Measurements from ENCODE around the gene CALHM4.

The CALHM4 gene, protein sequence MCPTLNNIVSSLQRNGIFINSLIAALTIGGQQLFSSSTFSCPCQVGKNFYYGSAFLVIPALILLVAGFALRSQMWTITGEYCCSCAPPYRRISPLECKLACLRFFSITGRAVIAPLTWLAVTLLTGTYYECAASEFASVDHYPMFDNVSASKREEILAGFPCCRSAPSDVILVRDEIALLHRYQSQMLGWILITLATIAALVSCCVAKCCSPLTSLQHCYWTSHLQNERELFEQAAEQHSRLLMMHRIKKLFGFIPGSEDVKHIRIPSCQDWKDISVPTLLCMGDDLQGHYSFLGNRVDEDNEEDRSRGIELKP

DNA sequence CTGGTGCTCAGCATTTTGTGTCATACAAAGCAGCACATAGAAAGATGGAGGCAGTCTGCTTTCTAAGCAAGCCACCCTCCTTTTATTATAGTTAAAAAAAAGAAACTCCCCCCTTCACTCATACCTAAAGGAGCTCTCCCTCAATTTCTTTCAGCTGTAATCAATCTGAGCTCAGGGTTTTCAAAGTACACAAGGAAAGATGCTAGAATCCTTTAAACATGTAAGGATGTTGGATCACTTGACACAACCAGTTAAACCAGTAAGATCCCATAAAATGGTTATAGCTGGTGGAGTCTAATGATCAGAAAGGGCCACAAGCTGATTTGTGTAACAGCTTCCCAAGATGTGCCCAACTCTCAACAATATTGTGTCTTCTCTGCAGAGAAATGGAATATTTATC lies at the start of gene CALHM4:
CALHM4 (plus strand) TSS at position 301 of the 400 bp plus-strand sequence; CDS start at position 344, 43 bp downstream.
- no peak within 1 kb of the TSS for H3K4me3 ChIP-seq (ENCODE audit: control insufficient read depth, low read depth, low read length)
- TF ChIP-seq, protein P1, sequence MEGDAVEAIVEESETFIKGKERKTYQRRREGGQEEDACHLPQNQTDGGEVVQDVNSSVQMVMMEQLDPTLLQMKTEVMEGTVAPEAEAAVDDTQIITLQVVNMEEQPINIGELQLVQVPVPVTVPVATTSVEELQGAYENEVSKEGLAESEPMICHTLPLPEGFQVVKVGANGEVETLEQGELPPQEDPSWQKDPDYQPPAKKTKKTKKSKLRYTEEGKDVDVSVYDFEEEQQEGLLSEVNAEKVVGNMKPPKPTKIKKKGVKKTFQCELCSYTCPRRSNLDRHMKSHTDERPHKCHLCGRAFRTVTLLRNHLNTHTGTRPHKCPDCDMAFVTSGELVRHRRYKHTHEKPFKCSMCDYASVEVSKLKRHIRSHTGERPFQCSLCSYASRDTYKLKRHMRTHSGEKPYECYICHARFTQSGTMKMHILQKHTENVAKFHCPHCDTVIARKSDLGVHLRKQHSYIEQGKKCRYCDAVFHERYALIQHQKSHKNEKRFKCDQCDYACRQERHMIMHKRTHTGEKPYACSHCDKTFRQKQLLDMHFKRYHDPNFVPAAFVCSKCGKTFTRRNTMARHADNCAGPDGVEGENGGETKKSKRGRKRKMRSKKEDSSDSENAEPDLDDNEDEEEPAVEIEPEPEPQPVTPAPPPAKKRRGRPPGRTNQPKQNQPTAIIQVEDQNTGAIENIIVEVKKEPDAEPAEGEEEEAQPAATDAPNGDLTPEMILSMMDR (IDR thresholded peaks at IDR 0.05; ENCODE audit: control insufficient read depth, insufficient read depth, low read depth, low read length, missing control alignments): no peak
- DNase-seq (ENCODE audit: low read depth): no peak

DNA sequence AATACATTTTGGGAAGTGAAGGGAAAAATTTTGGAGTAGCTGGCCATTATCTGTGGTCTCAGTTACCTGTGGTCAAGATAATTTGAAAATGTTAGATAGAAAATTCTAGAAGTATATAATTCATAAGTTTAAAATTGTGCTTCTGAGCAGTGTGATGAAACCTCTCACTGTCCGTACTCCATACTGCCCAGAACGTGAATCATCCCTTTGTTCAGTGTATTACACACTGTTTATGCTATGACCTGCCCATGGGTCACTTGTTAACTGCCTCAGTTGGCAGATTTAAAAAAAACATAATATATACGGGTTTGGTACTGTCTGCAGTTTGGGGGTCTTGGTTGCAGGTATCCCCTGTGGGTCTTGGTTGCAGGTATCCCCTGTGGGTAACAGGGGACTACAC lies 46.2 kb upstream of the CALHM4 start:
- TF ChIP-seq, protein P1 (IDR thresholded peaks at IDR 0.05; ENCODE audit: control insufficient read depth, insufficient read depth, low read depth, low read length, missing control alignments): no peak
- DNase-seq (ENCODE audit: low read depth): no peak

DNA sequence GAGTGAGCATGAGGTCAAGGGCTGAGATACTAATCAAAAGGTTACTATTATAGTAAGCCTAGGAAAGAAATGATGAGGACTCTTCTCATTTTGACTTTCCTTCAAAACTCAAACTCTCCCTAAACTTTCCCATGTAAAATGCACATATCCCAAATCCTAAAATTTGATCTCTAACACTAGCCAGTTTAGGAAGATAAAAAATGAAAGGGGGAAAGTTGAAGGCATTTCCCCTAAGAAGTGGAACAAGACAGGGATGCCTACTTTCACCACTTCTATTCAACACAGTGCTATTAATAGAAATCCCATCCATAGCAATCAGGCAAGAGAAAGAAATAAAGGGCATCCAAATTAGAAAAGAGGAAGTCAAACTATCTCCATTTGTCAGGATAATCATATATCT lies 45.0 kb upstream of the CALHM4 start:
- TF ChIP-seq, protein P1 (IDR thresholded peaks at IDR 0.05; ENCODE audit: control insufficient read depth, insufficient read depth, low read depth, low read length, missing control alignments): no peak
- DNase-seq (ENCODE audit: low read depth): no peak

More for the DNA sequence above, 46.2 kb upstream of the CALHM4 start:
- H3K4me3 ChIP-seq (ENCODE audit: control insufficient read depth, low read depth, low read length): no peak overlapping the region

DNA sequence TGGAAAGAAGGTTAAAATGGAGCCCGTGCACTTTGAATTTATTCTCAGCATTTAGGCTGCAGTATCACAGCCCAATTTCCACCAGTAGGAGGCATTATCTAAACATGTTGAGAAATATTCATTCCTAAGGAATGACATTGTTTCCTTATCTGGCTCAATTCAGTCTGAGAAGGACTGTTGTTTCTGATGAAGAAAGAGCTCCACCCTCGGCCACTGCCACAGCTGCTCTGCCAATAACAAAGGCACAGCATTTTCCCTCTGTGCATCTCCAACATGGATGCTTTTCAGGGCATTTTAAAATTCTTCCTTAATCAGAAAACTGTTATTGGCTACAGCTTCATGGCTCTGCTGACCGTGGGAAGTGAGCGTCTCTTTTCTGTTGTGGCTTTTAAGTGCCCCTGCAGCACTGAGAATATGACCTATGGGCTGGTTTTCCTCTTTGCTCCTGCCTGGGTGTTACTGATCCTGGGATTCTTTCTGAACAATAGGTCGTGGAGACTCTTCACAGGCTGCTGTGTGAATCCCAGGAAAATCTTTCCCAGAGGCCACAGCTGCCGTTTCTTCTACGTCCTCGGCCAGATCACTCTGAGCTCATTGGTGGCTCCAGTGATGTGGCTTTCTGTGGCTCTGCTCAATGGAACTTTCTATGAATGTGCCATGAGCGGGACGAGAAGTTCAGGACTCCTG lies 42.0 kb upstream of the CALHM4 start, which contains the start of gene CALHM5:
CALHM5 (plus strand) TSS at position 216 of the 687 bp plus-strand sequence; CDS start at position 274, 58 bp downstream.
- peak within 1 kb of the TSS; percentile 50 for H3K4me3 ChIP-seq (ENCODE audit: control insufficient read depth, low read depth, low read length)
- TF ChIP-seq, protein P1 (IDR thresholded peaks at IDR 0.05; ENCODE audit: control insufficient read depth, insufficient read depth, low read depth, low read length, missing control alignments): peak; percentile 75
- peak; percentile 79 for DNase-seq (ENCODE audit: low read depth)

More for the DNA sequence above, 45.0 kb upstream of the CALHM4 start:
- no peak overlapping the region for H3K4me3 ChIP-seq (ENCODE audit: control insufficient read depth, low read depth, low read length)

DNA sequence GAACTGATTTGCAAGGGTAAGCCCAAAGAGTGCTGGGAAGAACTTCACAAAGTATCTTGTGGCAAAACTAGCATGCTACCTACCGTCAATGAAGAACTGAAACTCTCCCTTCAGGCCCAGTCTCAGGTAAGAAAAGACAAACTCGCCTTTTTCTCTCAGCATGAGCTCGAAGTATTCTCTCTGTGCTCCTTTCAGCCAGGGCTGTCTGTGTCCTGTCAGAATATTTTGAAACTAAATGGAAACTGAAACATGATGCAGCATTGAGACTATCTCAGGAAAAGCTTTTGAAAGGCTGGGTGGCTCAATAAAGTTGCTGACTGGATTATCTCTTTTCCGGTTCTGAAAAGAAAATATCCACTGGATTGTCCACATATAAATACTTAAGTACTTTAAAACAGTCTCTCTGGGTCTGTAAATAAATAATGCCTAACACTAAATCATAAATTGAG lies 41.4 kb upstream of the CALHM4 start:
- DNase-seq (ENCODE audit: low read depth): no peak
- peak overlapping the region; percentile 50 for H3K4me3 ChIP-seq (ENCODE audit: control insufficient read depth, low read depth, low read length)

DNA sequence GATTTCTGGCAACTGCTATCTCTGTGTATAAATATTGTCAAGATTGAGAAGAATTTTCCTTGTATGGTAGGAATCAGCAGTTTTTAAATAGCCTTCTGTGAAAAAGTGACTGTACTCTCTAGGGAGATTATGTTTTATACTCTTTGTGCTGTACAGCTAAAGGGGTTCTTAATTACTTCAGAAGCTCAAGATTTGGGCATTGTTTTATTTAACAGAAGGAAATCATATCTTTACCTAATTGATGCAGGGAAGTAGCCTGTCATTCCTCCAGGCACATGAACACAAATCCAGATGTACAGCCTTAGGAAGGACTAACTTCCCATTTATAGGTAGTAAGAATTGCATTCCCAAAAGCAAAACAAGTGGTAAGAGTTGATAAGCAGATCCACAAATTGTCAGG lies 40.8 kb upstream of the CALHM4 start:
- TF ChIP-seq, protein P1 (IDR thresholded peaks at IDR 0.05; ENCODE audit: control insufficient read depth, insufficient read depth, low read depth, low read length, missing control alignments): no peak
- H3K4me3 ChIP-seq (ENCODE audit: control insufficient read depth, low read depth, low read length): peak overlapping the region; percentile 50
- no peak for DNase-seq (ENCODE audit: low read depth)

More for the DNA sequence above, 41.4 kb upstream of the CALHM4 start:
- TF ChIP-seq, protein P1 (IDR thresholded peaks at IDR 0.05; ENCODE audit: control insufficient read depth, insufficient read depth, low read depth, low read length, missing control alignments): no peak

Data from AG09309 (cell line).